Nephron progenitor cell (in vitro differentiated cells): Measurements from ENCODE around the gene ADCK2.
"Not testable (repeated sequence)": the region's sequence is repeated elsewhere in the genome, so short reads cannot be mapped to it uniquely, and the experiment has no call there.

Experiments
- DNase-seq: peaks from one replicate; pipeline ENCODE4 v3.0.0; 2021
- H3K27ac Mint-ChIP-seq: 2 replicates; pipeline ENCODE4 v1.8.0; 2021; ENCODE audit warnings: mild to moderate bottlenecking, moderate library complexity, mixed read lengths
- H3K27me3 Mint-ChIP-seq: 2 replicates; pipeline ENCODE4 v1.8.0; 2021; ENCODE audit warnings: mild to moderate bottlenecking, low read depth, mixed read lengths; ENCODE audit not compliant: poor library complexity
- H3K36me3 Mint-ChIP-seq: 2 replicates; pipeline ENCODE4 v1.8.0; 2021; ENCODE audit warnings: low read depth, mixed read lengths
- H3K4me1 Mint-ChIP-seq: 2 replicates; pipeline ENCODE4 v1.8.0; 2021; ENCODE audit warnings: mixed read lengths
- H3K4me3 Mint-ChIP-seq: 2 replicates; pipeline ENCODE4 v1.8.0; 2021; ENCODE audit warnings: mild to moderate bottlenecking, moderate library complexity, mixed read lengths
- H3K9me3 Mint-ChIP-seq: 2 replicates; pipeline ENCODE4 v1.8.0; 2021; ENCODE audit warnings: mild to moderate bottlenecking, moderate library complexity, mixed read lengths
- CTCF ChIP-seq: fragments of 200-600 bp; sonication (generic); IDR thresholded peaks from 2 replicates; pipeline ENCODE4 v1.5.0; 2021; ENCODE audit warnings: antibody characterized with exemption

ADCK2 gene

GRCh38 chr7:140661124-140661523 is 11.6 kb upstream of the ADCK2 start:
- no peak for DNase-seq
- H3K27ac Mint-ChIP-seq: no peak overlapping the region
- H3K4me1 Mint-ChIP-seq: peaks cover 19% of the 10 kb centered on the region

GRCh38 chr7:140662938-140663337 is 9.8 kb upstream of the ADCK2 start:
- not testable (repeated sequence) for H3K36me3 Mint-ChIP-seq, H3K9me3 Mint-ChIP-seq, H3K4me1 Mint-ChIP-seq, H3K27ac Mint-ChIP-seq, DNase-seq, H3K4me3 Mint-ChIP-seq
- H3K27me3 Mint-ChIP-seq: peaks cover 18% of the 10 kb centered on the region

More at GRCh38 chr7:140661124-140661523, 11.6 kb upstream of the ADCK2 start:
- H3K27me3 Mint-ChIP-seq: peaks cover 20% of the 10 kb centered on the region
- no peaks in the 10 kb centered on the region for H3K9me3 Mint-ChIP-seq
- H3K36me3 Mint-ChIP-seq: no peaks in the 10 kb centered on the region
- no peak overlapping the region for H3K4me3 Mint-ChIP-seq
- TF ChIP-seq CTCF: no peak

- H3K27ac Mint-ChIP-seq: no peak overlapping the region
- DNase-seq: no peak
- peaks cover 23% of the 10 kb centered on the region for H3K27me3 Mint-ChIP-seq
- peaks cover 16% of the 10 kb centered on the region for H3K4me1 Mint-ChIP-seq
- H3K36me3 Mint-ChIP-seq: no peaks in the 10 kb centered on the region
- no peak overlapping the region for H3K4me3 Mint-ChIP-seq
- TF ChIP-seq CTCF: no peak
- H3K9me3 Mint-ChIP-seq: no peaks in the 10 kb centered on the region
Observed at GRCh38 chr7:140667476-140667875, 5.3 kb upstream of the ADCK2 start.

GRCh38 chr7:140668641-140669040 is 4.1 kb upstream of the ADCK2 start:
- Mint-ChIP-seq H3K27me3 (peaks cover 22% of the 10 kb centered on the region), H3K27ac (no peak overlapping the region), H3K4me3 (no peak overlapping the region), H3K4me1 (peaks cover 18% of the 10 kb centered on the region), H3K36me3 (no peaks in the 10 kb centered on the region), H3K9me3 (no peaks in the 10 kb centered on the region)
- no peak for TF ChIP-seq CTCF
- no peak for DNase-seq

- no peaks in the 10 kb centered on the region for H3K36me3 Mint-ChIP-seq
- no peaks in the 10 kb centered on the region for H3K9me3 Mint-ChIP-seq
- H3K4me3 Mint-ChIP-seq: no peak overlapping the region
- no peak overlapping the region for H3K27ac Mint-ChIP-seq
- peaks cover 24% of the 10 kb centered on the region for H3K4me1 Mint-ChIP-seq
- no peak for TF ChIP-seq CTCF
- DNase-seq: no peak
- H3K27me3 Mint-ChIP-seq: peaks cover 28% of the 10 kb centered on the region
Observed at GRCh38 chr7:140669352-140669751, 3.4 kb upstream of the ADCK2 start.

- peaks cover 33% of the 10 kb centered on the region for H3K27me3 Mint-ChIP-seq
- H3K4me1 Mint-ChIP-seq: peaks cover 28% of the 10 kb centered on the region
- not testable (repeated sequence) for H3K36me3 Mint-ChIP-seq, DNase-seq, H3K4me3 Mint-ChIP-seq, H3K9me3 Mint-ChIP-seq, H3K27ac Mint-ChIP-seq
Observed at GRCh38 chr7:140669862-140670261, 2.9 kb upstream of the ADCK2 start.

GRCh38 chr7:140670343-140670935 is 2.3 kb upstream of the ADCK2 start:
- Mint-ChIP-seq H3K4me1 (peaks cover 34% of the 10 kb centered on the region), H3K27ac (no peak overlapping the region), H3K36me3 (no peaks in the 10 kb centered on the region), H3K9me3 (no peaks in the 10 kb centered on the region), H3K27me3 (peaks cover 37% of the 10 kb centered on the region), H3K4me3 (no peak overlapping the region)
- no peak for DNase-seq
- TF ChIP-seq CTCF: no peak
